ENCODE results near the gene DDX31.

Gene DDX31

DNA sequence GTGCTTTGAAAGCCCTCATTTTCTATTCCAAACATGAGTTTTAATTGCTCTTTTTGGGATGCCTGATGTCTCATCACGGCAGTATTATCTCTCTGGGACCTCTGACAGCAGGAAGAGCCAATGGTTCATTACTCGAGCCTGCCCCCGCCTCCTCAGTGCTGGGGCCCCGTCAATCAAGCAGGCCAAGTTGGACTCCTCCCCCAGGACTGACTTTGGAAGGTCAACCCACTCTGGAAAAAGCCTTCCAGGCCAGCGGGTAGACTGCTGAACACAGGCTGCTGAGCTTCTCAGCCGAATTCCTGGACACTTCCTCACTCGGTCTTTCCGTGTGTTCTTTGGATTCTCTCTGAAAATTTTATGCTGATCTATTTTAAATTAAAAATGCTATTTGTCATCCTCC is 96.9 kb downstream of the DDX31 start:
- TF ChIP-seq, protein P1, sequence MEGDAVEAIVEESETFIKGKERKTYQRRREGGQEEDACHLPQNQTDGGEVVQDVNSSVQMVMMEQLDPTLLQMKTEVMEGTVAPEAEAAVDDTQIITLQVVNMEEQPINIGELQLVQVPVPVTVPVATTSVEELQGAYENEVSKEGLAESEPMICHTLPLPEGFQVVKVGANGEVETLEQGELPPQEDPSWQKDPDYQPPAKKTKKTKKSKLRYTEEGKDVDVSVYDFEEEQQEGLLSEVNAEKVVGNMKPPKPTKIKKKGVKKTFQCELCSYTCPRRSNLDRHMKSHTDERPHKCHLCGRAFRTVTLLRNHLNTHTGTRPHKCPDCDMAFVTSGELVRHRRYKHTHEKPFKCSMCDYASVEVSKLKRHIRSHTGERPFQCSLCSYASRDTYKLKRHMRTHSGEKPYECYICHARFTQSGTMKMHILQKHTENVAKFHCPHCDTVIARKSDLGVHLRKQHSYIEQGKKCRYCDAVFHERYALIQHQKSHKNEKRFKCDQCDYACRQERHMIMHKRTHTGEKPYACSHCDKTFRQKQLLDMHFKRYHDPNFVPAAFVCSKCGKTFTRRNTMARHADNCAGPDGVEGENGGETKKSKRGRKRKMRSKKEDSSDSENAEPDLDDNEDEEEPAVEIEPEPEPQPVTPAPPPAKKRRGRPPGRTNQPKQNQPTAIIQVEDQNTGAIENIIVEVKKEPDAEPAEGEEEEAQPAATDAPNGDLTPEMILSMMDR (IDR thresholded peaks at IDR 0.05) = no peak

DNA sequence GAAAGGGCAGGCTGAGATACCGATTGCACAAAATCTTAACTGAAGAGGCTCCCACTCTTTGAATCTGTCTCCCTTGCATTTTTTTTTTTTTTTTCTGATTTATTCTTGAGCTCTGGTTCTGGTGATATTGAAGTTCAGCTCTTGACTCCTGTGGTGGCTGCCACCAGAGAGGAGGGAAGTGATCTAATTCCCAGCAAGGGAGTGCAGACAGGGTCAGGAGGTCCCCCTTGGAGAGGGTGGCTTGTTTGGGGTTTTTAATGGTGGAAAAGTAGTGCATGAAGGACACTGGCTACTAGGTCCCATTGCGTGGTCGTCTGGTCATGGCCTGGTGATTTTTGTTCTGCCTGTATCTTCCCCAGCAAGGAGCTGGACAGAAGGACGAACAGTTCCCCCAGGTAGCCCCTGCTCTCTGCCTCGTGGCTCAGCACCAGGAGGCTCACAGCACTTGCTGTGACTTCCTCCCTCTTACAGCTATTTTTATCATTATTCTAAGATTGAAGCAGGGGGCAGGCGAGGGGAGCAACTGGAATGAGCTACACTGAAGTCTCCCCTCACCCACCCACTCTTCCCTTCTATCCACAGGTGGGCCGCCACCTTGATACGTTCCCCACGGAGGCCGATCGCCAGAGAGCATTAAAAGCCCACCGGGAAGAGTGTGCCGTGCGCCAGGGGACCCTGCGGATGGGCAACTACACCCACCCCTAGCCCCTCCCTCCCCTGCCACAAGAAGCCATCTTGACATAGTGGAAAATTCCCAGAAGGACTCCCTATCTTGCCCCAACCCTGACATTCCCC is 97.8 kb downstream of the DDX31 start:
- TF ChIP-seq, protein P1 (IDR thresholded peaks at IDR 0.05) = no peak

GRCh38 chr9:132564526-132564925 is 105.3 kb downstream of the DDX31 start:
- TF ChIP-seq, protein P1 (IDR thresholded peaks at IDR 0.05) = no peak

- TF ChIP-seq, protein P1 (IDR thresholded peaks at IDR 0.05) = no peak
Observed at GRCh38 chr9:132562306-132562573, 107.5 kb downstream of the DDX31 start.

- TF ChIP-seq, protein P1 (IDR thresholded peaks at IDR 0.05) = no peak
Observed at GRCh38 chr9:132560616-132561202, 109.1 kb downstream of the DDX31 start.

GRCh38 chr9:132559711-132560110 is 110.1 kb downstream of the DDX31 start:
- TF ChIP-seq, protein P1 (IDR thresholded peaks at IDR 0.05) = no peak

DNA sequence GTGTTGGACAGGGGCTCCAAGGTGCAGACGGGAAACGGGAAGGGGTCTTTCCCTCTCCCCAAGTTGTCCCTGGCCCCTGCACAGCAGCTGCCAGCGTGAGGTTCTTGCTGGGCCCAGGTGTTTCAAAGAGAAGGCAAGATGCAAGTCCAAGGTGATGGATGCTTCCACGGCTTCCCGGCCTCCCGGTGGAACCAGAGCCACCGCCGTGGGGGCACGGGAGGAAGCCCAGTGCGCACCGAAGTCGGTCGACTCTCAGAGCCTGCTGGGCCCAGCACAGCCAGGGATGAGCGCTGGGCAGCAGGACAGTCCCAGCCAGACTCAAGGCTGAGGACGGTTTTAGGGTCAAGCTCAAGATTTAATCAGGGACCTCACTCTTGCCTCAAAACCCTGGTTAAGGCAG is 112.6 kb downstream of the DDX31 start:
- TF ChIP-seq, protein P1 (IDR thresholded peaks at IDR 0.05) = no peak

All from LNCAP (cell line).